Anterior cingulate cortex (tissue), 58 donors: ENCODE measurements around the gene ERICH3.
"Not testable (repeated sequence)": the region's sequence is repeated elsewhere in the genome, so short reads cannot be mapped to it uniquely, and the experiment has no call there.

Experiments used
- DNase-seq, 58 donors: peaks; one replicate each; lab custom pipeline; 2025; lab: John Stamatoyannopoulos, UW

Gene ERICH3

GRCh38 chr1:74681851-74682250 is 8.3 kb upstream of the ERICH3 start:
- DNase-seq = no peak

- DNase-seq = no peak
Measured at GRCh38 chr1:74681449-74681848, 7.9 kb upstream of the ERICH3 start.

- no peak for DNase-seq
Measured at GRCh38 chr1:74681001-74681400, 7.4 kb upstream of the ERICH3 start.

- DNase-seq = no peak
Measured at GRCh38 chr1:74679811-74680210, 6.2 kb upstream of the ERICH3 start.

- no peak for DNase-seq
Measured at GRCh38 chr1:74677926-74678325, 4.3 kb upstream of the ERICH3 start.

- no peak for DNase-seq
Measured at GRCh38 chr1:74674278-74675048, 871 bp upstream of the ERICH3 start.

- not testable (repeated sequence) for DNase-seq
Measured at GRCh38 chr1:74670866-74671265, 2.7 kb downstream of the ERICH3 start.

GRCh38 chr1:74654708-74655107 is 18.9 kb downstream of the ERICH3 start:
- DNase-seq = no peak

- DNase-seq = no peak
Measured at GRCh38 chr1:74652711-74653139, 20.9 kb downstream of the ERICH3 start.

GRCh38 chr1:74650561-74650960 is 23.0 kb downstream of the ERICH3 start:
- no peak for DNase-seq

GRCh38 chr1:74641876-74642275 is 31.7 kb downstream of the ERICH3 start:
- DNase-seq = no peak

GRCh38 chr1:74641161-74641560 is 32.4 kb downstream of the ERICH3 start:
- no peak for DNase-seq

GRCh38 chr1:74637296-74637695 is 36.3 kb downstream of the ERICH3 start:
- no peak for DNase-seq

- DNase-seq = no peak
Measured at GRCh38 chr1:74629283-74629682, 44.3 kb downstream of the ERICH3 start.

GRCh38 chr1:74623716-74624115 is 49.9 kb downstream of the ERICH3 start:
- DNase-seq = no peak

- DNase-seq = no peak
Measured at GRCh38 chr1:74620242-74620641, 53.4 kb downstream of the ERICH3 start.

GRCh38 chr1:74618974-74619373 is 54.6 kb downstream of the ERICH3 start:
- no peak for DNase-seq

- no peak for DNase-seq
Measured at GRCh38 chr1:74613894-74614293, 59.7 kb downstream of the ERICH3 start.

GRCh38 chr1:74611887-74612286 is 61.7 kb downstream of the ERICH3 start:
- no peak for DNase-seq

GRCh38 chr1:74610961-74611360 is 62.6 kb downstream of the ERICH3 start:
- no peak for DNase-seq

GRCh38 chr1:74609810-74610371 is 63.7 kb downstream of the ERICH3 start:
- no peak for DNase-seq

- DNase-seq = no peak
Measured at GRCh38 chr1:74596717-74597116, 76.9 kb downstream of the ERICH3 start.
